ENCODE data around the gene CACTIN. TPM values are rescaled to one million over a fixed set of nuclear protein-coding genes. Genes with fewer than 3 reads are reported as not detected.

CACTIN gene
- total RNA-seq, 1 donor from 2014 or later = 26.7 TPM

DNA sequence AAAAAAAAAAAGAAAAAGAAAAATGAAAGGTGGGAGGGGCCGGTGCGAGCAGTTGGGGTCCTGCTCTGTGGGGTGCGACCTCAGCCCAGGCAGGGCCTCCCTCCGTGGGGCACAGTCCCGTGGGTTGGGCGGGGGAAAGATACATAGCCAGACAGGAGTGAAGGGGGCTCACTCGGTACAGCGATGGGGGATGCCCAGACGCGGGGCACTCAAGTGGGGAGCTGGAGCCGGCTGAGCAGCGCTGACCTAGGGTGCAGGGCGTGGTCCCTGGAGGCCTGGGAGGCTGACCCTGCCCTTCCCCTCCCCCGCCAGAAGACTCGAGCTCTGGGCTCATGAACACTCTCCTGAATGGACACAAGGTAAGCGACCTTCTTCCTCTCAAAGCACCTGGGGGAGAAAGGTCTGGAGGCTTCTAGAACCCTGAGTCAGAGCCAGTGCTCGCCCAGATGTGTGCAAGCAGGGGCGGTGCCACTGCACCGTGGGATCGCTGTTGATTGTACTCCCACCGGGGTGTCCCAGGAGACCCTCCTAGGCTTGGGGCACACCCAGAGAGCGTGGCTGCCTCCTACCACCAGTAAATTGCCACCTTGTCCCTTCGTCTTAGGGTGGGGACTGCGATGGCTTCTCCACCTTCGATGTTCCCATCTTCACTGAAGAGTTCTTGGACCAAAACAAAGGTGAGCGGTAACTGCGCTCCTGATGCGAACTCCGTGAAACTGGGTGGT is 50.5 kb downstream of the CACTIN start:
- no peak for FAIRE-seq
- no peak overlapping the region for H3K27ac ChIP-seq (ENCODE audit: low read depth, low read length)
- DNase-seq (ENCODE audit: low read depth) = no peak

DNA sequence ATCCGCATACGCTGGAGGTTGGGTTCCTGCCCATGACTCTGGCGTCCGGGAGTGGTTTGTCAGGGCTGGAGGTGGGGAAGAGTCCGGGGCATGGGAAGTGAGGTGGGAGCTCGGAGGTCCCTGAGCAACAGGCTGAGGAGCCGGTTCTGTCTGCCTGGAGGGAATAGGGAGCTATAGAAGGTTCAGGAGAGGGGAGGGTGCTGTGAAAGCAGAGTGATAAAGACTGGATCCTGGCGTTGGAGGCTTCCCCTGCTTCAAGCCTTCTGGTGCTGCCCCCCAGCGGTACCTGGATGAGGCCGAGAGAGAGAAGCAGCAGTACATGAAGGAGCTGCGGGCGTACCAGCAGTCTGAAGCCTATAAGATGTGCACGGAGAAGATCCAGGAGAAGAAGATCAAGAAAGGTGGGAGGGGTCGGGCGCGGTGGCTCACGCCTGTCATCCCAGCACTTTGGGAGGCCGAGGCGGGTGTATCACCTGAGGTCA is 51.3 kb downstream of the CACTIN start:
- Mint-ChIP-seq H3K4me1 (ENCODE audit: low read depth, unreplicated experiment) (peaks cover 10% of the 10 kb centered on the region), H3K27me3 (ENCODE audit: low read depth, unreplicated experiment) (peaks cover 7% of the 10 kb centered on the region), H3K36me3 (ENCODE audit: low read depth, unreplicated experiment) (peaks cover 10% of the 10 kb centered on the region), H3K27ac (ENCODE audit: unreplicated experiment) (peak overlapping the region; percentile 69), H3K4me3 (ENCODE audit: unreplicated experiment) (peak overlapping the region; percentile 73), H3K9me3 (ENCODE audit: unreplicated experiment) (peaks cover 2% of the 10 kb centered on the region)
- FAIRE-seq = no peak
- H3K27ac ChIP-seq (ENCODE audit: low read depth, low read length) = no peak overlapping the region
- no peak overlapping the region for H2AFZ ChIP-seq (ENCODE audit: low read depth, low read length)
- no peaks in the 10 kb centered on the region for H3K9me3 ChIP-seq (ENCODE audit: insufficient read depth, low read depth, low read length)
- H4K20me1 ChIP-seq (ENCODE audit: insufficient read depth, low read length) = peaks cover 18% of the 10 kb centered on the region
- peaks cover 6% of the 10 kb centered on the region for H3K79me2 ChIP-seq (ENCODE audit: insufficient read depth, low read length)
- no peak overlapping the region for H3K4me3 ChIP-seq (ENCODE audit: insufficient read depth, low read depth, low read length)
- no peak for DNase-seq (ENCODE audit: low read depth)
- no peaks in the 10 kb centered on the region for H3K27me3 ChIP-seq (ENCODE audit: insufficient read depth, low read length)
- peaks cover 3% of the 10 kb centered on the region for H3K36me3 ChIP-seq (ENCODE audit: insufficient read depth, low read length)
- no peak for TF ChIP-seq EZH2 (IDR thresholded peaks at IDR 0.05; ENCODE audit: insufficient read depth, low read length)
- TF ChIP-seq, protein P1, sequence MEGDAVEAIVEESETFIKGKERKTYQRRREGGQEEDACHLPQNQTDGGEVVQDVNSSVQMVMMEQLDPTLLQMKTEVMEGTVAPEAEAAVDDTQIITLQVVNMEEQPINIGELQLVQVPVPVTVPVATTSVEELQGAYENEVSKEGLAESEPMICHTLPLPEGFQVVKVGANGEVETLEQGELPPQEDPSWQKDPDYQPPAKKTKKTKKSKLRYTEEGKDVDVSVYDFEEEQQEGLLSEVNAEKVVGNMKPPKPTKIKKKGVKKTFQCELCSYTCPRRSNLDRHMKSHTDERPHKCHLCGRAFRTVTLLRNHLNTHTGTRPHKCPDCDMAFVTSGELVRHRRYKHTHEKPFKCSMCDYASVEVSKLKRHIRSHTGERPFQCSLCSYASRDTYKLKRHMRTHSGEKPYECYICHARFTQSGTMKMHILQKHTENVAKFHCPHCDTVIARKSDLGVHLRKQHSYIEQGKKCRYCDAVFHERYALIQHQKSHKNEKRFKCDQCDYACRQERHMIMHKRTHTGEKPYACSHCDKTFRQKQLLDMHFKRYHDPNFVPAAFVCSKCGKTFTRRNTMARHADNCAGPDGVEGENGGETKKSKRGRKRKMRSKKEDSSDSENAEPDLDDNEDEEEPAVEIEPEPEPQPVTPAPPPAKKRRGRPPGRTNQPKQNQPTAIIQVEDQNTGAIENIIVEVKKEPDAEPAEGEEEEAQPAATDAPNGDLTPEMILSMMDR (IDR thresholded peaks at IDR 0.05; ENCODE audit: insufficient read depth, low read depth, low read length) = peak; percentile 6
- H3K9ac ChIP-seq (ENCODE audit: low read length) = no peak overlapping the region
- peaks cover 23% of the 10 kb centered on the region for H3K4me1 ChIP-seq (ENCODE audit: insufficient read depth, low read length)
- no peak overlapping the region for H3K4me2 ChIP-seq (ENCODE audit: low read length)

More for the DNA sequence above, 50.5 kb downstream of the CACTIN start:
- Mint-ChIP-seq H3K4me1 (ENCODE audit: low read depth, unreplicated experiment) (peaks cover 15% of the 10 kb centered on the region), H3K36me3 (ENCODE audit: low read depth, unreplicated experiment) (peaks cover 10% of the 10 kb centered on the region), H3K9me3 (ENCODE audit: unreplicated experiment) (peaks cover 2% of the 10 kb centered on the region), H3K4me3 (ENCODE audit: unreplicated experiment) (peak overlapping the region; percentile 62), H3K27me3 (ENCODE audit: low read depth, unreplicated experiment) (peaks cover 7% of the 10 kb centered on the region), H3K27ac (ENCODE audit: unreplicated experiment) (no peak overlapping the region)
- Histone ChIP-seq H3K36me3 (ENCODE audit: insufficient read depth, low read length) (peaks cover 3% of the 10 kb centered on the region), H3K9ac (ENCODE audit: low read length) (peak overlapping the region; percentile 7), H3K27me3 (ENCODE audit: insufficient read depth, low read length) (no peaks in the 10 kb centered on the region), H2AFZ (ENCODE audit: low read depth, low read length) (no peak overlapping the region), H3K4me2 (ENCODE audit: low read length) (peak overlapping the region; percentile 73), H3K79me2 (ENCODE audit: insufficient read depth, low read length) (peaks cover 6% of the 10 kb centered on the region), H4K20me1 (ENCODE audit: insufficient read depth, low read length) (peaks cover 18% of the 10 kb centered on the region), H3K4me1 (ENCODE audit: insufficient read depth, low read length) (peaks cover 29% of the 10 kb centered on the region), H3K4me3 (ENCODE audit: insufficient read depth, low read depth, low read length) (no peak overlapping the region), H3K9me3 (ENCODE audit: insufficient read depth, low read depth, low read length) (no peaks in the 10 kb centered on the region)
- TF ChIP-seq EZH2 (IDR thresholded peaks at IDR 0.05; ENCODE audit: insufficient read depth, low read length) = no peak
- TF ChIP-seq, protein P1 (IDR thresholded peaks at IDR 0.05; ENCODE audit: insufficient read depth, low read depth, low read length) = no peak

Measured in astrocyte (in vitro differentiated cells and primary cell).